Gastrocnemius medialis (tissue), 4 donors: ENCODE data around the gene UCP1. TPM values are rescaled to one million over a fixed set of nuclear protein-coding genes. Genes with fewer than 3 reads are reported as not detected.

Experiments used
- ATAC-seq, 2 donors: fragments of 150-250 bp; one replicate each; pipeline ENCODE4 v1.9.1; 2016
- DNase-seq, 2 donors: peaks; one replicate each; pipeline ENCODE4 v3.0.0-alpha.2; 2019
- H3K27ac ChIP-seq, 4 donors: fragments of 200-600 bp; sonication (generic); 1 replicate in 1 of 4; 2 replicates in 3 of 4; pipeline ENCODE4 v1.5.1; 2016 to 2018; ENCODE audit warnings: mild to moderate bottlenecking in 2 of 4, moderate library complexity in 1 of 4
- H3K27me3 ChIP-seq, 3 donors: fragments of 200-600 bp; sonication (generic) in 2 of 3; 1 replicate in 1 of 3; 2 replicates in 2 of 3; pipeline versions ENCODE4 v1.5.1 to v1.6.0; 2016 to 2019; ENCODE audit warnings: mild to moderate bottlenecking in 1 of 3, moderate library complexity in 1 of 3
- H3K36me3 ChIP-seq, 2 donors: fragments of 200-600 bp; sonication (generic) in 1 of 2; one replicate each; pipeline ENCODE4 v1.5.1; 2017 to 2018
- H3K4me1 ChIP-seq, 2 donors: fragments of 200-600 bp; sonication (generic) in 1 of 2; one replicate each; pipeline ENCODE4 v1.5.1; 2016 to 2017; ENCODE audit warnings: mild to moderate bottlenecking in 2 of 2
- H3K4me3 ChIP-seq, 4 donors: fragments of 200-600 bp; sonication (generic) in 3 of 4; 1 replicate in 1 of 4; 2 replicates in 3 of 4; pipeline ENCODE4 v1.5.1; 2016 to 2019; ENCODE audit warnings: mild to moderate bottlenecking in 2 of 4
- H3K9me3 ChIP-seq, 3 donors: fragments of 200-600 bp; sonication (generic) in 2 of 3; 1 replicate in 1 of 3; 2 replicates in 2 of 3; pipeline ENCODE4 v1.5.1; 2016 to 2019
- POLR2A ChIP-seq, 2 donors: fragments of 450-650 bp; IDR thresholded peaks; one replicate each; pipeline ENCODE4 v1.6.1; 2017; ENCODE audit warnings: antibody characterized with exemption in 2 of 2, mild to moderate bottlenecking in 2 of 2, moderate library complexity in 2 of 2
- in situ Hi-C, 4 donors: fragments of 200-750 bp; cut with MboI; loops; one replicate each; pipeline versions ENCODE4 v1.15.0 to v1.8.0; 2017; ENCODE audit warnings: low sequenced_read_pairs in 4 of 4
- intact Hi-C: fragments of 100-400 bp; cut with DNase I; formaldehyde crosslinking; loops from one replicate; pipeline ENCODE4 v1.15.1; 2023; ENCODE audit warnings: low total_unique reads
- total RNA-seq, 4 donors: library from RNA; depleted of rRNA; stranded (reverse); fragments of >200 nt; gene quantifications; one replicate each; pipeline versions ENCODE4 v1.1.0 to v1.2.3, GENCODE V29; 2016
- TF ChIP-seq, protein P1 (sequence below), 5 experiments: fragments of 450-650 bp in 3 of 5; fragments of 200-600 bp in 2 of 5; sonication (generic) in 2 of 5; IDR thresholded peaks in 4 of 5; conservative IDR thresholded peaks in 1 of 5; 1 replicate in 4 of 5; 2 replicates in 1 of 5; pipeline ENCODE4 v1.5.1; 2016 to 2019; ENCODE audit warnings: antibody characterized with exemption in 5 of 5, mild to moderate bottlenecking in 3 of 5, moderate library complexity in 3 of 5

UCP1 gene
- total RNA-seq, 4 donors from 2014 or later: not detected

DNA sequence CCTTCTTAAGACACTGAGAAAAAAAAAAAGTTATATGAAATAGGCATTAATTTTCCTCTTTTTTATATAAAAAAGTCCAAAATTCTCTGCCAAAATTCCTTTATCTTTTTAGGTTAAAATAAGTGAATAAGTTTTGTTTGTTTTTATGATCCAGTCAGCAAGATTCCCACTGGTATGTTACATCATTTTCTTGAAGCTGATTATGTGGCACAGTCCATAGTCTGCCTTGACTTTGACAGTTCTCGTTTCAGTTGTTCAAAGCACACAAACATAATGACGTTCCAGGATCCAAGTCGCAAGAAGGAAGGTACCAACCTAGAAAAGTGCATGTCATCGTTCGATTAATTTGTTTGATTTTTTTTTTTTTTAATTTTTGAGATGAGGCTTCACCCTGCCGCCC is 9.1 kb downstream of the UCP1 start:
- no peaks in the 10 kb centered on the region for H3K36me3 ChIP-seq
- peaks cover 0 to 5% (median 0%) of the 10 kb centered on the region in 3 donors for H3K27me3 ChIP-seq
- no peak overlapping the region for H3K27ac ChIP-seq
- TF ChIP-seq POLR2A (IDR thresholded peaks at IDR 0.05): no peak
- TF ChIP-seq, protein P1, sequence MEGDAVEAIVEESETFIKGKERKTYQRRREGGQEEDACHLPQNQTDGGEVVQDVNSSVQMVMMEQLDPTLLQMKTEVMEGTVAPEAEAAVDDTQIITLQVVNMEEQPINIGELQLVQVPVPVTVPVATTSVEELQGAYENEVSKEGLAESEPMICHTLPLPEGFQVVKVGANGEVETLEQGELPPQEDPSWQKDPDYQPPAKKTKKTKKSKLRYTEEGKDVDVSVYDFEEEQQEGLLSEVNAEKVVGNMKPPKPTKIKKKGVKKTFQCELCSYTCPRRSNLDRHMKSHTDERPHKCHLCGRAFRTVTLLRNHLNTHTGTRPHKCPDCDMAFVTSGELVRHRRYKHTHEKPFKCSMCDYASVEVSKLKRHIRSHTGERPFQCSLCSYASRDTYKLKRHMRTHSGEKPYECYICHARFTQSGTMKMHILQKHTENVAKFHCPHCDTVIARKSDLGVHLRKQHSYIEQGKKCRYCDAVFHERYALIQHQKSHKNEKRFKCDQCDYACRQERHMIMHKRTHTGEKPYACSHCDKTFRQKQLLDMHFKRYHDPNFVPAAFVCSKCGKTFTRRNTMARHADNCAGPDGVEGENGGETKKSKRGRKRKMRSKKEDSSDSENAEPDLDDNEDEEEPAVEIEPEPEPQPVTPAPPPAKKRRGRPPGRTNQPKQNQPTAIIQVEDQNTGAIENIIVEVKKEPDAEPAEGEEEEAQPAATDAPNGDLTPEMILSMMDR (IDR thresholded peaks at IDR 0.05 in 4 of 5, conservative IDR thresholded peaks at IDR 0.05 in 1 of 5): no peak
- H3K4me1 ChIP-seq: no peaks in the 10 kb centered on the region
- DNase-seq: no peak
- in situ Hi-C loops: no loop called here
- no peaks in the 10 kb centered on the region for H3K9me3 ChIP-seq
- H3K4me3 ChIP-seq: no peak overlapping the region
- ATAC-seq: no peak
- intact Hi-C loops: no loop called here

DNA sequence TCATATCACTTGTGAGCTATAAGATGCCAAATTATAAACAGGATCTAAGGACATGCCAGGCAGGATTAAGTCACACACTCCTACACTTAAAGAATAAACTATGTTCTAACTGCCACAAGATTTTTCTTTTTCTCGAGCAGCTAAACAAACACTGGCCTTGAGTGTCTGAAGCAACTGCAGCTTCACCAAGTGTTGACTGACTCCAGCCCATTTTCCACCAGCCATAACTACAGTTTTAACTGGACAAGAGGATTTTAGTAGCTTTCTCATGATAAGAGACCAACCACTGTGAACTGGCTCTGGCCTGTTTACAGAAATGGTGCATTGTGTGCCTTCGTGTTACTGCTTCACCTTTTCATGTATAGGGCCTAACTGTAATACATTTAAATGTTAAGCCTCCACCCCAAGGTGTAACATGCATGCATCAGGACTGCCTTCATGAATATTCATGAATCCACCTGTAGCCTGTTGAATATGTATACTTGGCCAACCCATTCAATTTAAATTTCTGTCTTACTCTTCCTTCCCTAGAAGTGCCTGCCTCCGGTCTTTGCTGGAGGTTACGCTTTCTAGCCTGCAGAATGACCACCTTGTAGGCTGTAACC is 10.8 kb downstream of the UCP1 start:
- no peaks in the 10 kb centered on the region for H3K4me1 ChIP-seq
- H3K4me3 ChIP-seq: no peak overlapping the region
- intact Hi-C loops (no loop called here), in situ Hi-C loops (no loop called here)
- H3K27me3 ChIP-seq: no peaks in the 10 kb centered on the region
- DNase-seq (no peak), ATAC-seq (no peak)
- peaks cover 0 to 6% of the 10 kb centered on the region in 2 donors for H3K36me3 ChIP-seq
- no peaks in the 10 kb centered on the region for H3K9me3 ChIP-seq
- TF ChIP-seq, protein P1 (IDR thresholded peaks at IDR 0.05 in 4 of 5, conservative IDR thresholded peaks at IDR 0.05 in 1 of 5): no peak
- TF ChIP-seq POLR2A (IDR thresholded peaks at IDR 0.05): no peak
- H3K27ac ChIP-seq: no peak overlapping the region

DNA sequence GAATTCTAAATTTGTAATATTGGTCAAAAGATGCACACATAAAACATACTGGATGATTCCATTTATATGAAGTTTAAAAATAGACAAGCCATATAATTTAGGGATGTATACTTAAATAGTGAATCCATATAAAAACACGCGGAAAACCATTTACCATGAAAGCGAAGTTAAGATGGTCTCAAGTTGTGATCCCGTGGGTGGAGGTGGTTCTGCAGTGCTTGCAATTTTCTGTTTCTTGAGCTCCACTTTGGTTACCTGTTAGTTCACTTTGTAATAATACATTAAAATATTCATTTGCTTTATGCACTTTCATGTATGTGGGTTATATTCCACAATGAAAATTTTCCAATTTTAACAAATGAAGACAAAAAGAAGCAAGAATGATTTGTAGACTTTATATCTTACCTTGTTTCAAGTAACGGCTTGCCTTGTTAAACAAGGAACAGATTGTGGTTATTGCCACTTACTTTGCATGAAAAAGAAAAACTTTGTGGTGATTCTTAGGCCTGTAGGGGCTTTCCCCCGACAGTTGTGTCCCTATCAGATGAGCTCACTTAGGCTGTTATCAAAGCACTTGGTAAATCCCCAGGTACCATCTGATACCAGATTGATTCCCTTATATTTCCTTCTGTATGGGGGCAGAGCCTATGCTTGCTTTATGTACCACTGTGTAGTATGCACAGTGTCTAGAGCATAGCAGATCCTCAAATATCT is 12.2 kb downstream of the UCP1 start:
- in situ Hi-C loops: no loop called here
- Histone ChIP-seq H3K36me3 (peaks cover 0 to 6% of the 10 kb centered on the region in 2 donors), H3K4me3 (no peak overlapping the region), H3K4me1 (no peaks in the 10 kb centered on the region), H3K27me3 (no peaks in the 10 kb centered on the region), H3K27ac (no peak overlapping the region), H3K9me3 (no peaks in the 10 kb centered on the region)
- ATAC-seq (no peak), DNase-seq (no peak)
- TF ChIP-seq, protein P1 (IDR thresholded peaks at IDR 0.05 in 4 of 5, conservative IDR thresholded peaks at IDR 0.05 in 1 of 5): no peak
- no peak for TF ChIP-seq POLR2A (IDR thresholded peaks at IDR 0.05)
- intact Hi-C loops: no loop called here

DNA sequence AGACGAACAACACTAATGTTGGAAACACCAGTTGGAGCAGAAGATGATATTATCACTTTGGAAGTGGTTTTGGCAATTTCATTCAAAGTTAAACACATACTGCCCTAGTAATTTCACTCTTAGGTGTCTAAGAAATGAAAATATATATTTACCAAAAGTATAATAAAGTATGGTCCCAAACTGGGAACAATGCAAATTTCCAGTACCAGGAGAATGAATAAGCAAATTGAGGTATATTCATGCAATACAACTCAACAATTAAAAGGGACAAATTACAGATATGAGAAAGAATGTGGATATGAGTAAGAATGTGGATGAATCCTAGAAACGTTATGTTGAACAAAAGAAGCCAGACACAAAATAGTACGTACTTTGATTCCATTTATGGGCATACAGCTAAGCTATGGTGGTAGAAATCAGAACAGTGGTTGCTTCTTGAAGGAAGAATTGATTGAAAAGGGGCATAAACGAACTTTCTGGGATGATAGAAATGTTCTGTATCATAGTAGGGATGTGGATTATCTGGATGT is 34.7 kb downstream of the UCP1 start:
- no peak for ATAC-seq
- no peak overlapping the region for H3K27ac ChIP-seq
- H3K4me3 ChIP-seq: no peak overlapping the region
- peaks cover 0 to 28% of the 10 kb centered on the region in 2 donors for H3K36me3 ChIP-seq
- H3K4me1 ChIP-seq: no peaks in the 10 kb centered on the region
- H3K9me3 ChIP-seq: no peaks in the 10 kb centered on the region
- in situ Hi-C loops: loop anchor here in 1 of 4 donors (25.0 kb wide), 1 partner anchor 603 kb away; the partner anchor contains the start of gene RNF150
- no peak for TF ChIP-seq POLR2A (IDR thresholded peaks at IDR 0.05)
- TF ChIP-seq, protein P1 (IDR thresholded peaks at IDR 0.05 in 4 of 5, conservative IDR thresholded peaks at IDR 0.05 in 1 of 5): no peak
- no peaks in the 10 kb centered on the region for H3K27me3 ChIP-seq
- intact Hi-C loops: no loop called here
- DNase-seq: no peak
